ENCODE measurements around the gene C2CD4C. TPM values are rescaled to one million over a fixed set of nuclear protein-coding genes. Genes with fewer than 3 reads are reported as not detected.

The C2CD4C gene
- total and polyA plus RNA-seq, 2 experiments from 2014 or later = 2.1 to 12.5 TPM

DNA sequence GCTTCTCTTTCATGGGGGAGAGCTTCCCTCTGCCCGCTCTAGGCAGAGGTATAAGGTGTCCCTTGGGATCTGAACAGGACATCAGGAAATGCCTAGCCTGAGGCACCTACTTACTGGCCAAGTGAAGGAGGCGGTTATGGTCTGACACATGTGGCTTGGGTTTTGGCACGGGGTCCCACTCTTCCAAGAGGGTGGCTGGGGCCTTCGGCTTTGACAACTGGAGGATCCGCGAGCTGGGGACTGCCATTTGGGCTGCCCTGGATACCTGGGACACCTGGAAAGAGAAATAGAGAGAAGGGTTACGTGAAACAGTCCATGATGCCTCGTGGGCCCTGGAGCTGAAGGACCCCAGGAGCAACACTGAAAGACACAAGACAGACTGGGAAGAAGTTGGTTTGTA lies 42.0 kb downstream of the C2CD4C start:
- Histone ChIP-seq H3K27me3 (ENCODE audit: insufficient read depth) (no peaks in the 10 kb centered on the region), H3K9me2 (ENCODE audit: insufficient read depth) (no peaks in the 10 kb centered on the region), H3K36me3 (ENCODE audit: insufficient read depth) (no peaks in the 10 kb centered on the region), H3K4me1 (ENCODE audit: insufficient read depth) (no peaks in the 10 kb centered on the region), H3F3A (replicated peaks; ENCODE audit: low read depth) (no peaks in the 10 kb centered on the region), H4K20me1 (replicated peaks; ENCODE audit: insufficient read depth) (no peaks in the 10 kb centered on the region), H2AFZ (no peak overlapping the region), H3K4me3 (no peak overlapping the region), H3K27ac (ENCODE audit: low read depth) (no peak overlapping the region), H3K79me2 (replicated peaks; ENCODE audit: insufficient read depth) (no peaks in the 10 kb centered on the region), H3K4me2 (no peak overlapping the region)
- ATAC-seq = no peak
- Mint-ChIP-seq H3K4me3 (no peak overlapping the region; the same call in 2 of the 3 replicates), H3K36me3 (ENCODE audit: low read depth) (peaks cover 6% of the 10 kb centered on the region; the same call in 1 of the 3 replicates), H3K4me1 (no peaks in the 10 kb centered on the region; the same call in 2 of the 3 replicates), H3K27me3 (ENCODE audit: insufficient read depth, low read depth, poor library complexity) (peaks cover 13% of the 10 kb centered on the region), H3K27ac (no peak overlapping the region), H3K9me3 (peaks cover 20% of the 10 kb centered on the region)
- no peak for DNase-seq (ENCODE audit: low spot score)
- no peak for TF ChIP-seq POLR2AphosphoS5 (IDR thresholded peaks at IDR 0.05; ENCODE audit: low read depth)
- no peak for TF ChIP-seq STAT1 (IDR thresholded peaks at IDR 0.05; ENCODE audit: unreplicated experiment)
- no peak for TF ChIP-seq CREB1 (CRISPR knock-in tag; IDR thresholded peaks at IDR 0.05; ENCODE audit: low read depth)
- TF ChIP-seq ZNF114 (CRISPR knock-in tag; IDR thresholded peaks at IDR 0.05) = no peak
- TF ChIP-seq JUNB (IDR thresholded peaks at IDR 0.05; ENCODE audit: unreplicated experiment) = no peak
- no peak for TF ChIP-seq EZH2 (IDR thresholded peaks at IDR 0.05; ENCODE audit: low read depth, unreplicated experiment)
- TF ChIP-seq ZNF331 (CRISPR knock-in tag; IDR thresholded peaks at IDR 0.05; ENCODE audit: low read depth) = no peak
- TF ChIP-seq, protein P1, sequence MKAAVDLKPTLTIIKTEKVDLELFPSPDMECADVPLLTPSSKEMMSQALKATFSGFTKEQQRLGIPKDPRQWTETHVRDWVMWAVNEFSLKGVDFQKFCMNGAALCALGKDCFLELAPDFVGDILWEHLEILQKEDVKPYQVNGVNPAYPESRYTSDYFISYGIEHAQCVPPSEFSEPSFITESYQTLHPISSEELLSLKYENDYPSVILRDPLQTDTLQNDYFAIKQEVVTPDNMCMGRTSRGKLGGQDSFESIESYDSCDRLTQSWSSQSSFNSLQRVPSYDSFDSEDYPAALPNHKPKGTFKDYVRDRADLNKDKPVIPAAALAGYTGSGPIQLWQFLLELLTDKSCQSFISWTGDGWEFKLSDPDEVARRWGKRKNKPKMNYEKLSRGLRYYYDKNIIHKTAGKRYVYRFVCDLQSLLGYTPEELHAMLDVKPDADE (IDR thresholded peaks at IDR 0.05) = no peak

DNA sequence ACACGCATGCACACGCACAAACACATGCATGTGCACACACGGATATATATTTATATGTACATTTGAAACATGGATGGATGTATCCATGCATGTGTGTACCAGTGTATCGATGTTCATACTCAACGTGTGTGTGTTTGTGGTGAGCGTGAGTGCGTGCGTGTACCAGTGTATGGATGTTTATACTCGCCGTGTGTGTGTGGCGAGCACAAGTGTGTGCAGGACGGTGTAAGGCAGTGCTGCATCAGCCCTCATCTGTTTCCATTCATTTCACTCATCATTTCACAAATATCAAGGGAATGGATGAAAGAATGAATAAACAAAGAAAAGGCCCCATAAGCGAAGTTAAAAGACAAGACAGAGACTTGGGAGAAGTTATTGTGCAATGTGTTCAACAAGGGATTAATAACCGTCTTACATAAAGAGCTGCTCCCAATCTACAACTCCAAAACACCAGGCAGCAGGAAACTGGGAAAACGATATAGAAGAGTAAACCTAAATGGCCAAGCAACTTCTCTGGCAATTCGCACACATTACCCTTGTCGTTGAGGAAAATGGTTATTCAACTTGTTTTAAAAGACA lies 42.7 kb downstream of the C2CD4C start:
- Histone ChIP-seq H3K27me3 (ENCODE audit: insufficient read depth) (no peaks in the 10 kb centered on the region), H4K20me1 (replicated peaks; ENCODE audit: insufficient read depth) (no peaks in the 10 kb centered on the region), H2AFZ (no peak overlapping the region), H3K4me1 (ENCODE audit: insufficient read depth) (no peaks in the 10 kb centered on the region), H3K27ac (ENCODE audit: low read depth) (no peak overlapping the region), H3K4me3 (no peak overlapping the region), H3K36me3 (ENCODE audit: insufficient read depth) (no peaks in the 10 kb centered on the region), H3F3A (replicated peaks; ENCODE audit: low read depth) (no peaks in the 10 kb centered on the region), H3K4me2 (no peak overlapping the region), H3K79me2 (replicated peaks; ENCODE audit: insufficient read depth) (no peaks in the 10 kb centered on the region), H3K9me2 (ENCODE audit: insufficient read depth) (no peaks in the 10 kb centered on the region)
- H3K9me3 Mint-ChIP-seq = peaks cover 20% of the 10 kb centered on the region
- no peaks in the 10 kb centered on the region; the same call in 2 of the 3 replicates for H3K4me1 Mint-ChIP-seq
- H3K27ac Mint-ChIP-seq = no peak overlapping the region
- H3K36me3 Mint-ChIP-seq (ENCODE audit: low read depth) = peaks cover 6% of the 10 kb centered on the region; the same call in 1 of the 3 replicates
- no peak for ATAC-seq
- no peak overlapping the region for H3K4me3 Mint-ChIP-seq
- peaks cover 9% of the 10 kb centered on the region for H3K27me3 Mint-ChIP-seq (ENCODE audit: insufficient read depth, low read depth, poor library complexity)
- no peak for TF ChIP-seq EZH2phosphoT487 (IDR thresholded peaks at IDR 0.05; ENCODE audit: unreplicated experiment)
- TF ChIP-seq, protein P1 (IDR thresholded peaks at IDR 0.05) = no peak
- DNase-seq (ENCODE audit: low spot score) = no peak
